ENCODE results near the gene BEAN1. TPM values are rescaled to one million over a fixed set of nuclear protein-coding genes. Genes with fewer than 3 reads are reported as not detected.

The BEAN1 gene
- total and polyA plus RNA-seq, 7 donors: 0.35 to 0.41 TPM; not detected in 5

GRCh38 chr16:66380421-66380820 lies 46.7 kb upstream of the BEAN1 start:
- no peaks in the 10 kb centered on the region for H3K9me3 ChIP-seq
- DNase-seq: no peak
- no peaks in the 10 kb centered on the region for H3K36me3 ChIP-seq
- H3K4me3 ChIP-seq: no peak overlapping the region
- intact Hi-C loops (cut with DNase I): no loop called here
- no peaks in the 10 kb centered on the region for H3K27me3 ChIP-seq
- no peak for TF ChIP-seq CTCF (IDR thresholded peaks at IDR 0.05)
- no peak for TF ChIP-seq POLR2A (IDR thresholded peaks at IDR 0.05)
- TF ChIP-seq EP300 (IDR thresholded peaks at IDR 0.05): no peak
- no peak for TF ChIP-seq POLR2AphosphoS5 (IDR thresholded peaks at IDR 0.05)
- H3K4me1 ChIP-seq: no peaks in the 10 kb centered on the region
- 61 to 79% methylated on average over 3 of the region's 3 CpGs for WGBS, 2 donors
- no peak overlapping the region for H3K27ac ChIP-seq

- Histone ChIP-seq H3K9me3 (no peaks in the 10 kb centered on the region), H3K36me3 (no peaks in the 10 kb centered on the region), H3K27me3 (no peaks in the 10 kb centered on the region), H3K4me3 (no peak overlapping the region), H3K4me1 (no peaks in the 10 kb centered on the region), H3K27ac (peak overlapping the region in 2 of 4 donors; percentile 5 to 56)
- TF ChIP-seq CTCF (IDR thresholded peaks at IDR 0.05) (no peak), EP300 (IDR thresholded peaks at IDR 0.05) (no peak), POLR2A (IDR thresholded peaks at IDR 0.05) (no peak), POLR2AphosphoS5 (IDR thresholded peaks at IDR 0.05) (no peak)
- 56 to 76% methylated on average over 5 of the region's 5 CpGs for WGBS, 2 donors
- intact Hi-C loops (cut with DNase I): no loop called here
- no peak for DNase-seq
These were observed 45.4 kb upstream of the BEAN1 start for GRCh38 chr16:66381585-66382170.

- H3K27me3 ChIP-seq: no peaks in the 10 kb centered on the region
- WGBS, 2 donors: 86 to 88% methylated on average over 13 of the region's 13 CpGs
- DNase-seq: peak; percentile 50
- H3K27ac ChIP-seq: peak overlapping the region in 2 of 4 donors; percentile 7 to 63
- no peak overlapping the region for H3K4me3 ChIP-seq
- H3K36me3 ChIP-seq: no peaks in the 10 kb centered on the region
- H3K9me3 ChIP-seq: no peaks in the 10 kb centered on the region
- H3K4me1 ChIP-seq: no peaks in the 10 kb centered on the region
- intact Hi-C loops (cut with DNase I): no loop called here
- TF ChIP-seq POLR2A (IDR thresholded peaks at IDR 0.05): no peak
- TF ChIP-seq CTCF (IDR thresholded peaks at IDR 0.05): no peak
- no peak for TF ChIP-seq EP300 (IDR thresholded peaks at IDR 0.05)
- peak in 2 of 4 donors; percentile 31 to 65 for TF ChIP-seq POLR2AphosphoS5 (IDR thresholded peaks at IDR 0.05)
These were observed 44.7 kb upstream of the BEAN1 start for GRCh38 chr16:66382171-66382965.

- DNase-seq: no peak
- TF ChIP-seq EP300 (IDR thresholded peaks at IDR 0.05) (no peak), CTCF (IDR thresholded peaks at IDR 0.05) (no peak), POLR2A (IDR thresholded peaks at IDR 0.05) (no peak), POLR2AphosphoS5 (IDR thresholded peaks at IDR 0.05) (no peak)
- 73 to 79% methylated on average over 3 of the region's 3 CpGs for WGBS, 2 donors
- Histone ChIP-seq H3K9me3 (no peaks in the 10 kb centered on the region), H3K36me3 (no peaks in the 10 kb centered on the region), H3K27me3 (no peaks in the 10 kb centered on the region), H3K27ac (peak overlapping the region in 2 of 4 donors; percentile 7 to 63), H3K4me3 (no peak overlapping the region), H3K4me1 (no peaks in the 10 kb centered on the region)
- intact Hi-C loops (cut with DNase I): no loop called here
These were observed 44.2 kb upstream of the BEAN1 start for GRCh38 chr16:66382966-66383299.
